Astrocyte (in vitro differentiated cells and primary cell): ENCODE measurements around the gene RAX2. TPM values are rescaled to one million over a fixed set of nuclear protein-coding genes. Genes with fewer than 3 reads are reported as not detected.

Experiments
- DNase-seq: peaks from one replicate; pipeline ENCODE4 v3.0.0-alpha.2; 2010; ENCODE audit warnings: low read depth
- FAIRE-seq: peaks from 2 replicates; lab custom pipeline; 2011; peaks lifted over from hg19 to GRCh38; lab: Jason Lieb, UNC
- H2AFZ ChIP-seq: 2 replicates; pipeline ENCODE4 v1.6.0; 2012; ENCODE audit warnings: low read depth, low read length, inconsistent platforms
- H3K27ac ChIP-seq: 2 replicates; pipeline ENCODE4 v1.5.1; 2011; ENCODE audit warnings: low read depth, low read length, inconsistent platforms
- H3K27me3 ChIP-seq: 2 replicates; pipeline ENCODE4 v1.6.0; 2011; ENCODE audit warnings: low read length, inconsistent platforms; ENCODE audit not compliant: insufficient read depth
- H3K36me3 ChIP-seq: 2 replicates; pipeline ENCODE4 v1.5.1; 2011; ENCODE audit warnings: low read length, inconsistent platforms; ENCODE audit not compliant: insufficient read depth
- H3K4me1 ChIP-seq: 2 replicates; pipeline ENCODE4 v1.5.1; 2011; ENCODE audit warnings: low read length, inconsistent platforms; ENCODE audit not compliant: insufficient read depth
- H3K4me2 ChIP-seq: 2 replicates; pipeline ENCODE4 v1.6.0; 2012; ENCODE audit warnings: low read length, inconsistent platforms
- H3K4me3 ChIP-seq: 2 replicates; pipeline ENCODE4 v1.5.1; 2011; ENCODE audit warnings: low read depth, mild to moderate bottlenecking, low read length, inconsistent platforms; ENCODE audit not compliant: insufficient read depth
- H3K79me2 ChIP-seq: 2 replicates; pipeline ENCODE4 v1.6.0; 2012; ENCODE audit warnings: mild to moderate bottlenecking, low read length, inconsistent platforms; ENCODE audit not compliant: insufficient read depth
- H3K9ac ChIP-seq: 2 replicates; pipeline ENCODE4 v1.6.0; 2012; ENCODE audit warnings: mild to moderate bottlenecking, low read length, inconsistent platforms
- H3K9me3 ChIP-seq: 2 replicates; pipeline ENCODE4 v1.5.1; 2012; ENCODE audit warnings: low read depth, mild to moderate bottlenecking, low read length, inconsistent platforms; ENCODE audit not compliant: insufficient read depth
- H4K20me1 ChIP-seq: 2 replicates; pipeline ENCODE4 v1.6.0; 2012; ENCODE audit warnings: low read length, inconsistent platforms; ENCODE audit not compliant: insufficient read depth
- H3K27ac Mint-ChIP-seq: one replicate; pipeline ENCODE4 v1.8.0; 2021; ENCODE audit warnings: mild to moderate bottlenecking, mixed read lengths; ENCODE audit not compliant: unreplicated experiment
- H3K27me3 Mint-ChIP-seq: one replicate; pipeline ENCODE4 v1.8.0; 2021; ENCODE audit warnings: low read depth, mixed read lengths; ENCODE audit not compliant: unreplicated experiment
- H3K36me3 Mint-ChIP-seq: one replicate; pipeline ENCODE4 v1.8.0; 2021; ENCODE audit warnings: low read depth, mixed read lengths; ENCODE audit not compliant: unreplicated experiment
- H3K4me1 Mint-ChIP-seq: one replicate; pipeline ENCODE4 v1.8.0; 2021; ENCODE audit warnings: low read depth, mixed read lengths; ENCODE audit not compliant: unreplicated experiment
- H3K4me3 Mint-ChIP-seq: one replicate; pipeline ENCODE4 v1.8.0; 2021; ENCODE audit warnings: mild to moderate bottlenecking, moderate library complexity, mixed read lengths; ENCODE audit not compliant: unreplicated experiment
- H3K9me3 Mint-ChIP-seq: one replicate; pipeline ENCODE4 v1.8.0; 2021; ENCODE audit warnings: mild to moderate bottlenecking, mixed read lengths; ENCODE audit not compliant: unreplicated experiment
- CTCF ChIP-seq: IDR thresholded peaks from 2 replicates; pipeline ENCODE4 v1.5.1; 2011; ENCODE audit warnings: low read depth, mild to moderate bottlenecking, inconsistent platforms, low read length, moderate library complexity; ENCODE audit not compliant: insufficient read depth
- EZH2 ChIP-seq: IDR thresholded peaks from 2 replicates; pipeline ENCODE4 v1.6.1; 2012; ENCODE audit warnings: mild to moderate bottlenecking, low read length, inconsistent platforms; ENCODE audit not compliant: insufficient read depth
- total RNA-seq: library from RNA; stranded (reverse); gene quantifications from 2 replicates; pipeline ENCODE4 v1.2.1, GENCODE V29; 2021

RAX2 gene
- total RNA-seq, 1 donor from 2014 or later = not detected

- Histone ChIP-seq H3K9me3 (no peaks in the 10 kb centered on the region), H3K27me3 (no peaks in the 10 kb centered on the region), H3K79me2 (no peaks in the 10 kb centered on the region), H3K4me1 (no peaks in the 10 kb centered on the region), H3K9ac (no peak overlapping the region), H3K4me3 (no peak overlapping the region), H2AFZ (no peak overlapping the region), H3K4me2 (no peak overlapping the region), H4K20me1 (no peaks in the 10 kb centered on the region), H3K36me3 (no peaks in the 10 kb centered on the region), H3K27ac (no peak overlapping the region)
- Mint-ChIP-seq H3K4me3 (no peak overlapping the region), H3K36me3 (no peaks in the 10 kb centered on the region), H3K27ac (no peak overlapping the region), H3K27me3 (peaks cover 11% of the 10 kb centered on the region), H3K4me1 (peaks cover 2% of the 10 kb centered on the region), H3K9me3 (no peaks in the 10 kb centered on the region)
- TF ChIP-seq CTCF (no peak), EZH2 (no peak)
- FAIRE-seq = no peak
- DNase-seq = no peak
Observed at GRCh38 chr19:3809881-3810707, 38.1 kb upstream of the RAX2 start.

GRCh38 chr19:3808420-3809143, 36.6 kb upstream of the RAX2 start:
- Histone ChIP-seq H3K9me3 (no peaks in the 10 kb centered on the region), H3K27ac (no peak overlapping the region), H3K4me3 (no peak overlapping the region), H4K20me1 (no peaks in the 10 kb centered on the region), H3K36me3 (no peaks in the 10 kb centered on the region), H3K27me3 (no peaks in the 10 kb centered on the region), H3K9ac (no peak overlapping the region), H3K4me2 (no peak overlapping the region), H3K4me1 (no peaks in the 10 kb centered on the region), H2AFZ (no peak overlapping the region), H3K79me2 (no peaks in the 10 kb centered on the region)
- Mint-ChIP-seq H3K36me3 (no peaks in the 10 kb centered on the region), H3K4me1 (peaks cover 2% of the 10 kb centered on the region), H3K9me3 (no peaks in the 10 kb centered on the region), H3K27ac (no peak overlapping the region), H3K27me3 (peaks cover 17% of the 10 kb centered on the region), H3K4me3 (no peak overlapping the region)
- no peak for TF ChIP-seq EZH2
- no peak for TF ChIP-seq CTCF
- DNase-seq (no peak), FAIRE-seq (no peak)
